HG03469 (cell line): ENCODE measurements around the gene IFNAR1.
"Not testable (repeated sequence)": the region's sequence is repeated elsewhere in the genome, so short reads cannot be mapped to it uniquely, and the experiment has no call there.

ENCODE experiments used
- ATAC-seq: cut with Tn5 transposase; IDR thresholded peaks from one replicate; pipeline ENCODE4 v1.9.1; 2021; ENCODE audit warnings: mild to moderate bottlenecking, moderate library complexity, moderate number of reproducible peaks; ENCODE audit not compliant: unreplicated experiment

The IFNAR1 gene

GRCh38 chr21:33373451-33373850 lies 48.7 kb downstream of the IFNAR1 start:
- ATAC-seq = no peak

- no peak for ATAC-seq
These were observed 49.3 kb downstream of the IFNAR1 start for GRCh38 chr21:33374080-33374449.

GRCh38 chr21:33374450-33375096 lies 49.8 kb downstream of the IFNAR1 start:
- peak; percentile 38 for ATAC-seq

GRCh38 chr21:33375101-33375644 lies 50.4 kb downstream of the IFNAR1 start:
- no peak for ATAC-seq

DNA sequence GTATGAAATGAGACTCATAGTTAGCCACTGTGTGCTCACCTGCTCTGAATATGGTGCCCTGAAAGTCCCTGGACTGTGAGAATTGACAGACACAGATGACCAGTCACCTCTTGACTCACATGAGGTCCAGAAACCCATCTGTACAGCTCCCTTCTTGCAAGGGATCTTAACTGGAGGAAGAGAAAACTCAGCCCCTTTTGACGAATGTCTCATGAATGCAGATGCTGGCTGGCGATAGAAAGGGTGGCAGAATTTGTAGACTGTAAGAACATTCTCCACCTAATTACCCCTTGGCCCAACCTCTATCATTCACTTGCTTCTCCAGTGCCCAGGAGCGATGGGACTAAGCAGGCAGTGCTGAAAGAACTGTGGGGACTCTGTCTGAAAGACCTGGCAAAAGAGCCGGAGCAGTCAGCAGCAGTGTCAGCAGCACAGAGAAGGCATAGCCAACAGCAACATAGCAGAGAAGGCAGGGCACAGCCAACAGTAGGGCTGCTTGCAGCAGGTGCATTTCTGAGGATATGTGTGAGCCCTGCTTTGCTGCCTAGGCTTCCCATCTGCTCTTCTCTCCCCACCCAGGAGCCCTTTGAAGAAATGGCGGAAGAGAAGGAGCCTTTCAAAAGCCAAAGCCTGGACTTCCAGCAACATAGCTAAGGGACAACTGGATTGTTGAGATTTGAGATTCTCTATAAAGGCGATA lies 52.6 kb downstream of the IFNAR1 start:
- ATAC-seq = no peak

- no peak for ATAC-seq
These were observed 53.3 kb downstream of the IFNAR1 start for GRCh38 chr21:33378081-33378480.

- not testable (repeated sequence) for ATAC-seq
These were observed 55.2 kb downstream of the IFNAR1 start for GRCh38 chr21:33379934-33380333.

GRCh38 chr21:33380483-33380998 lies 55.8 kb downstream of the IFNAR1 start:
- ATAC-seq = peak; percentile 49

GRCh38 chr21:33381381-33381780 lies 56.6 kb downstream of the IFNAR1 start:
- ATAC-seq = not testable (repeated sequence)

GRCh38 chr21:33383056-33383888 lies 58.5 kb downstream of the IFNAR1 start:
- ATAC-seq = peak; percentile 65

- no peak for ATAC-seq
These were observed 60.1 kb downstream of the IFNAR1 start for GRCh38 chr21:33384841-33385331.

- no peak for ATAC-seq
These were observed 61.5 kb downstream of the IFNAR1 start for GRCh38 chr21:33386222-33386784.

DNA sequence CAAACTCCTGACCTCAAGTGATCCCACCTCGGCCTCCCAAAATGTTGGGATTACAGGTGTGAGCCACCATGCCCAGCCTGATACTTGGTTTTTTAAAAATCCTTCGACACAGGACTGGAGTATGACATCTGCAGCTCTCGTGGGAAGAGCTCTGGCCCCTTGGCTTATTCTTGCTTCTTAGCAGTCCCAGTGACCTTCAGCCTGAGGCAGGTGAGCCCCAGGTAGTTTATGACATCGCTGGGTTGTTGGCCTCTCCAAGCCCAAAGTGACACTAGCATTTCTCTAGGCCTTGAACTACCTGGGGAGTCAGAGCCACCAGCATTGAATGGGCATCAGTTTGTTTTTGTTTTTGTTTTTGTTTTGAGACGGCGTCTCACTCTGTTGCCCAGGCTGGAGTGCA lies 62.5 kb downstream of the IFNAR1 start:
- ATAC-seq = no peak

DNA sequence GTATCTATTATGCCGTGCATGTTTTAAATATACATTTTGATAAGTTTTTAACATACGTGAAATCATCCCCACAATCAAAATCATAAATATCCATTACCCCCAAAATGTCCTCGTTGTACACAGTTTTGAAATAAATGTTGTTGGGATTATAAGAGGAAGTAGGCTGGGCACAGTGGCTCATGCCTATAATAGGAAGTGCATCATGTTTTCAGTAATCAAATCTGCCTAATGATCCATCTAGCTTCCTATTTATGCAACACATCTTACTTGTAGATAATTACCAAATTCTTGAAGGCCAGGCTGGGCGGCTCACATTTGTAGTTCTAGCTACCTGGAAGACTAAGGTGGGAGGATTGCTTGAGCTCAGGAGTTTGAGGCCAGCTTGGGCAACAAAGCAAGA lies 63.4 kb downstream of the IFNAR1 start:
- no peak for ATAC-seq

DNA sequence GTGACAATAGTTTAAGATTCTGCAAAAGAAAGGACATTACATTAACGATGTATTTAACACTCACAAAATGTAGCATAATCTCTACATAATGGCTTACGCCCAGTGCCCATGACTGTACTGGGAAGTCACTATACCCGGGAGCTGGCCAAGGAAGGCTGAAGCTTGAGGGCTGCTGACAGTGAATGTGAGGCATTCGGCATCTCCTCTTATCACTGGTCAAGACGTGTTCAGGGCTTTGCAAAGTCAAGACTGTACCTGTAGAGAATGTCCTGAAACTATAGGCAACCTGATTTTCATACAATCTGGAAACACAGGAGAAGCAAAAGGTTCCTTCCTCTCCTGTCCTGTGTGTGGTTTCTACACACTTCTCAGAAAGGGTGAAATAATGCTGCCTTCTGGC lies 65.7 kb downstream of the IFNAR1 start:
- ATAC-seq = no peak

DNA sequence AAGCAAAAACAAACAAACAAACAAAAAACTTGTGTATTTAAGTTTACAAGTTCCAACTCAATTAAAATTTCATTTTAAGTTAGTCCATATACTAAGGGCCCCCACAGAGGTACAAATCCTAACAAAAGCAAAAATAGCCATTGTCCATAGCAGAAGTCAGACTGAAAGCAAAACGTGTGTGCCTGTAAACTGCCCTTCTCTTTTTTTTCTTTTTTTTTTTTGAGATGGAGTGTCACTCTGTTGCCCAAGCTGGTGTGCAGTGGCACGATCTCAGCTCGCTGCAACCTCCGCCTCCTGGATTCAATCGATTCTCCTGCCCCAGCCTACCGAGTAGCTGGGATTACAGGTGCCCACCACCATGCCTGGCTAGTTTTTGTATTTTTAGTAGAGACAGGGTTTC lies 66.9 kb downstream of the IFNAR1 start:
- ATAC-seq = no peak

DNA sequence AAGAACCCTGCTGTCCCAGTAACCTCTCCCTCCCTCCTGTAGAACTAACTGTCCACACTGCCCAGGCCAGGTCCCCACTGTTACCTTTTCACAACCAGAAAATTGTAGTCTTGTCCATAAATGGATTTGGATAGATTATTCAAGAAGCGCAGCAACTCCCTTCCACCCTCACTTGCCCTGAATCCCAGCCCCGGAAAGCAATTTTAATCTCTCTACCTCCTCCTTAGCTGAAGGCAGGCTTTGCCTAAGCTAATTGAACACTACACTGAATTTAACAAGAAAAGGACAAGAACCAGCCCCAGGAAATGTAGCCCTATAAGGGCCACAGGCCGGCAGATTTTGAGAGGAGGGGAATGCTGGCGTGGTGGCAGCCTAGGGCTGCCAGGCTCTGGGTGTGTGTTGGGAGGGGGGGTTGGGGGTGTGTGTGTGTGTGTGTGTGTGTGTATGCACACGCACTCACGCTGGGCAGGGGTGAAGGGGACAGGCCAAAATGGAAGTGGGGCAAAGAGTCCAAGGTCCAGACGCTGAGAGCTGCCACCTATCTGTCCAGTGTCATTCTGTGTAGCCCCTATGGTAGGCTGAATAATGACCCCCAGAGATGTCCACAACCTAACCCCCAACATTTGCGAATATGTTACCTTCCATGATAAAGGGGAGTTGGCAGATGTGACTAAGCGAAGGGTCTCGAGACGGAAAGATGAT lies 67.7 kb downstream of the IFNAR1 start:
- ATAC-seq = no peak

- ATAC-seq = no peak
These were observed 68.6 kb downstream of the IFNAR1 start for GRCh38 chr21:33393348-33393747.

- no peak for ATAC-seq
These were observed 69.5 kb downstream of the IFNAR1 start for GRCh38 chr21:33394260-33394659.

- no peak for ATAC-seq
These were observed 71.1 kb downstream of the IFNAR1 start for GRCh38 chr21:33395891-33396331.
